Activated CD8-positive, alpha-beta memory T cell treated with anti-CD3 and anti-CD28 coated beads for 4 hours (primary cell): ENCODE results near the gene LARGE1.

Source experiments
- DNase-seq, 2 donors: peaks; one replicate each; pipeline ENCODE4 v3.0.0-alpha.2; 2020; ENCODE audit warnings: low read depth in 2 of 2

The LARGE1 gene

GRCh38 chr22:33324228-33324627, 596.0 kb downstream of the LARGE1 start:
- DNase-seq = no peak

DNA sequence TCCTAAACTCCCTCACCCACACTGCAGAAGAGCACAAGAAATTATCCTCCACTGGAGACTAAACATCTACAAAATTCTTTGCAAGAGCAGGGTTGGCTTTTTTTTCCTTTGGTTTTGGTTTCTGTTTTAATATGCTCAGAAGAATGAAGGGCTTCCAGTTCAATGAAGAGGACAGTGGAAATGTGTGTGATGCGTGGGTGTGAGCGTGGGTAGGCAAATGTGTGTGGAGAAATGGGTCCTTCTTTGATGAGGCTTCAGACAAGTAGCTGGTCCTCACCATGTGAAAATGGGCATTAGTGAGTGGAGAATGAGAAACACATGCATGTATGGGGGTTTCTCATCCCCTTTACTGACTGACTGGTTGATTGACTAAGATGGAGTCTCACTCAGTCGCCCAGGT, 598.8 kb downstream of the LARGE1 start:
- DNase-seq = no peak

DNA sequence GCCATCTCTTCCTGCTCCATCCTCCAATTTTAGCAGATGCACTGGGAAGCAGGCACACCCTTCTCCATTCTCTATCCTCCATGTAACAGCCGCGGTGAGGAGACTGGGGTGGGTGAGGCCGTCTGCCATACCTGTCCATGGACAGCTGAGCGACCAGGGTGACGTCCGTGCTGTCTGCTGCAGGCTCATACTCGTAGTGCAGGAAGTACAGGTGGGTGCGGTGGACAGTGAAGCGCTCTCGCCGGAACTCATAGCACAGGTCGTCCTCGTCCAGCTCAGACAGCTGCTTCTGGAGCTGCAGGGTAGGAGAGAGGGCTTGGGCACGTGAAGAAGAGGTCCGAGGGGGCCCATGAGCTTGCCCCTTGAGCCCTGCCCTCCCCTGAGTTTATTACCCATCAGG, 604.3 kb downstream of the LARGE1 start:
- DNase-seq = no peak

GRCh38 chr22:33315117-33315516, 605.2 kb downstream of the LARGE1 start:
- DNase-seq = no peak

DNA sequence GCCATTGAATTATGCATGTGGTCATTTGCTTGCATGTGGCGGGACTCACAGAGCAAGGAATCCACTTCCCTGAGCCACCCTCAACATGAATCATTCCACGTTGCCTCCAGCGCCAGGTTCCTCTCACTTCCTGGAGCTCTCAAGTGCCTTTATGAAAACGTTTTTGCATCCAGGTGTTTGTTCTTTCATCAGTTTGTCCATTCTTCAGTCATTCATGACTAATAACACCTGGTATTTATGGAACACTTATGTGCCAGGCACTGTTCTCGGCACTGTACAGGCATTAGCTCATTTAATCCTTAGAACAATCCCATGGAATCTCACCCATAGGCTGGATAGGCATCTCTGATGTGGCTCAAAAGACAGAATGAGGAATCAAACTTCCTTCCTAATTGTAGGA, 606.0 kb downstream of the LARGE1 start:
- no peak for DNase-seq

- no peak for DNase-seq
Measured at GRCh38 chr22:33303099-33303498, 617.2 kb downstream of the LARGE1 start.

GRCh38 chr22:33302549-33302948, 617.7 kb downstream of the LARGE1 start:
- DNase-seq = no peak

GRCh38 chr22:33302049-33302545, 618.2 kb downstream of the LARGE1 start:
- no peak for DNase-seq

GRCh38 chr22:33300165-33300564, 620.1 kb downstream of the LARGE1 start:
- DNase-seq = no peak

- no peak for DNase-seq
Measured at GRCh38 chr22:33299245-33299956, 620.9 kb downstream of the LARGE1 start.

- DNase-seq = no peak
Measured at GRCh38 chr22:33296941-33297340, 623.3 kb downstream of the LARGE1 start.

- no peak for DNase-seq
Measured at GRCh38 chr22:33288078-33288477, 632.2 kb downstream of the LARGE1 start.

DNA sequence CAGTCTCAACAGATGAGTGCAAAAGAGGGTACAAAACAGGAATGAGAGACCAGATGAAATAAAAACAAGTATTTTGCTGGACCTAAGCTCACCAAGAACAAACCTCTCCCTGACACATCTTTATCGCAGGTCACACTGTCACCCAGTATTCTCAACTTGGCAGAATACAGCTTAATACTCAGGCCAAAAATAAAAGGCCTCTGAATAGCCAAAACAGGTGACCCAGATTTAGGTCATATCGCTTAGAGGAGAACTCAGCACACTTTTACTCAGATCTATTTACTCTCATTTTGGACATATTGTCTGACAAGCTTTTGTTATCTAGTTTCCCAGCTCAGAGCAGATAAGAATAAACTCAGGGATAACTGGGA, 645.2 kb downstream of the LARGE1 start:
- no peak for DNase-seq

GRCh38 chr22:33274214-33275072, 645.8 kb downstream of the LARGE1 start:
- DNase-seq = no peak

GRCh38 chr22:33272871-33273270, 647.4 kb downstream of the LARGE1 start:
- DNase-seq = no peak

GRCh38 chr22:33272180-33272579, 648.1 kb downstream of the LARGE1 start:
- no peak for DNase-seq

- no peak for DNase-seq
Measured at GRCh38 chr22:33271390-33272161, 648.7 kb downstream of the LARGE1 start.

DNA sequence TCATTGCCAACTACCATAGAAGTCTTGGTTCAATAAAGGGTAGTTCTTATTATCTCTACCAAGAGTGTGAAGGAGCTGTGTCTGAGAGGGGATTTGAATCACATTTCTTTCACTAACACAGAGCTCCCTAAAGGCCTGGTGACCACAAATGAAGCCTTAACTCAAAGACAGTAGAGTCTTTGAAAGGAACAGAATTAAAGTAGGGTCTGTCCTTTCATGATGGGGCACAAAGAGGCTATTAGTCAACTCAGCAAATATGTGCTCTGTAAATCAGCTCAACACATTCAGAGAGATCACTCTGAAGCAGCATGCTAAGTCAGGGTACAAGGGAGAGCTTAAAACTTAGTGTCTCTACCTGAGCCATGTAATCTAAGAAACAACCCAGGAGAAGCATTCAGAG, 649.7 kb downstream of the LARGE1 start:
- no peak for DNase-seq

DNA sequence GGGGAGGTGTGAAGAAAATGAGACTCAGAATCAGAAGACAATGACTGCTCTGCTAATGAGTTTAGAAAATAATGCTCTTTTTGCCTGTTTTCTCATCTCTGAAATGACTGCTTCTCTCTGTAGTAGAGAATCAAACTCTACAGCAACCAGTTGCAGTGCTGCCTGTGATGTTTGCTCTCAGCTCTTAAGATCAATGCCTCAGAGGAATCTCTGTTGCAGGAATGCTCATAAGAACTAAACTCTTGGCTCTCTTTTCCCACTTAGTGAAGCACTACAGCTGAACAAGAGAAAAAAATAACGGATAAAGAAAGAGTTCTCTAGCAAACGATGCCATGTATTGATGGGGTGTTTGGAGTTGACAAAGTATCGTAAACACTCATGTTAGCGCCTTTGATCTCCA, 658.6 kb downstream of the LARGE1 start:
- DNase-seq = no peak

GRCh38 chr22:33260498-33260897, 659.8 kb downstream of the LARGE1 start:
- DNase-seq = no peak

DNA sequence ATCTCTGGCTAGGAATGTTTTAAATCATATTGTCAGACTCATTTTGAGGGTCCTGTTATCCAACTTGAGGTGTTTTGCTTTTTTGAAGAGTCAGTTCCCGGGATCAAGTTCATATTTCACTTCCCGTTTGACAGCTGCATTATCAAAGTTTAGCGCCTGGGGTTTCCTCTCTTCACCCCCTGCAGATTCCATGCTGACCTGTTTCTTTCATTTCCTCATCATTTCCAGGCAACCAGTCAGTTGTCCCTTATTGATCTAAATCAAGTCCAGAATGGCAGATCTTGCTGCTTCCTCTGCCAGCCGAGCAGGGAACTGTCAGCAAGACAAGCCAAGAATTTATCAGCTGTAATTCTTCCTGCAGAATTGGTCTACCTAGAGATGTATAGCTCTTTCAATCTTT, 664.5 kb downstream of the LARGE1 start:
- DNase-seq = no peak

DNA sequence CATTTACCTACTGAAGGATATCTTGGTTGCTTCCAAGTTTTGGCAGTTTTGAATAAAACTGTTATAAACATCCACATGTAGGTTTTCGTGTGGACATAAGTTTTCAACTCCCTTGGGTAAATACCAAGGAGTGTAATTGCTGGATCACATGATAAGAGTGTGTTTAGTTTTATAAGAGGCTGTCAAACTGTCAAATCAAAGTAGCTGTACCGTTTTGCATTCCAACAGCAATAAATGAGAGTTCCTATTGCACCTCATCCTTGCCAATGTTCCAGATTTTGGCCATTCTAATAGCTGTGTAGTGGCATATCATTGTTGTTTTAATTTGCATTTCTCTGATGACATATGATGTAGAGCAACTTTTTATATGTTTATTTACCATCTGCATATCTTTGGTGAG, 671.3 kb downstream of the LARGE1 start:
- DNase-seq = no peak
